DND-41 (cell line): ENCODE results near the gene MALRD1.

Source experiments
- CTCF ChIP-seq: IDR thresholded peaks from 2 replicates; pipeline ENCODE4 v1.5.1; 2012; ENCODE audit warnings: borderline replicate concordance, low read length, moderate library complexity, mild to moderate bottlenecking; ENCODE audit not compliant: poor library complexity, severe bottlenecking; ENCODE audit errors: extremely low read depth
- EZH2 ChIP-seq: IDR thresholded peaks from 3 replicates; pipeline ENCODE4 v1.6.1; 2012; ENCODE audit warnings: borderline replicate concordance, low read depth, mild to moderate bottlenecking, moderate library complexity, low read length, inconsistent platforms; ENCODE audit not compliant: severe bottlenecking

- TF ChIP-seq CTCF = no peak
- TF ChIP-seq EZH2 = no peak
Measured at GRCh38 chr10:19563388-19564141, 515.0 kb downstream of the MALRD1 start.
